HEK293T (cell line): ENCODE data around the gene LRRC1.

Experiments used
- FOXK2 ChIP-seq: fragments of 450-650 bp; IDR thresholded peaks from 2 replicates; pipeline ENCODE4 v1.6.1; 2016; ENCODE audit warnings: mild to moderate bottlenecking
- L3MBTL2 ChIP-seq: fragments of 450-650 bp; conservative IDR thresholded peaks from 2 replicates; pipeline ENCODE4 v1.6.1; 2016; ENCODE audit warnings: mild to moderate bottlenecking
- SUZ12 ChIP-seq: fragments of 450-650 bp; IDR thresholded peaks from 2 replicates; pipeline ENCODE4 v1.6.1; 2016; ENCODE audit warnings: mild to moderate bottlenecking

DNA sequence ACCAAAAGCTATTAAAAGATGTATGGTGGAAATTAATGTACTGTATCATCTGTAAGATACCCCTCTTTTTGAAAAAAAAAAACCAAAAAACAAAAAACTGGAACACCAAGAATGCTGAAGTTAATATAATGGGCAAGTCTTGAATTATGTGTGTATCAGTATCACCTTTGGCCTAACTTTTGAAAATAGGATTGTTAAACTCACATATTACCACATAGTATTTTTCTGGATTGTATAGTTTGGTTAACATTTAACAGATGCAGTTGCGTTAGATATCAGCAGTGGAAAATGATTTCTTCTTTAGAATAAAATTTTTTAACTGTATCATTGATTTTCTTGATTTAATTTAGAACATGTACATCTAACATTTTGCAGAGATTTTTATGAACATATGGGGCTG is 118.5 kb downstream of the LRRC1 start:
- no peak for TF ChIP-seq L3MBTL2
- no peak for TF ChIP-seq SUZ12
- TF ChIP-seq FOXK2 = no peak
